Limb (tissue), 2 donors: ENCODE measurements around the gene IGSF22.
"Not testable (repeated sequence)": the region's sequence is repeated elsewhere in the genome, so short reads cannot be mapped to it uniquely, and the experiment has no call there.

Experiments used
- DNase-seq, 2 donors: peaks; one replicate each; pipeline ENCODE4 v3.0.0-alpha.2; 2016; ENCODE audit errors: extremely low spot score in 2 of 2

IGSF22 gene

GRCh38 chr11:18691467-18692140 is 34.4 kb downstream of the IGSF22 start:
- DNase-seq, result not testable (repeated sequence)

- no peak for DNase-seq
Observed at GRCh38 chr11:18684267-18684666, 41.7 kb downstream of the IGSF22 start.

GRCh38 chr11:18682466-18682865 is 43.5 kb downstream of the IGSF22 start:
- no peak for DNase-seq

- DNase-seq, result not testable (repeated sequence)
Observed at GRCh38 chr11:18681949-18682348, 44.0 kb downstream of the IGSF22 start.

GRCh38 chr11:18677560-18677959 is 48.4 kb downstream of the IGSF22 start:
- no peak for DNase-seq

GRCh38 chr11:18676803-18677202 is 49.2 kb downstream of the IGSF22 start:
- DNase-seq, result no peak

- DNase-seq, result not testable (repeated sequence)
Observed at GRCh38 chr11:18672209-18672608, 53.8 kb downstream of the IGSF22 start.

GRCh38 chr11:18671246-18671645 is 54.7 kb downstream of the IGSF22 start:
- DNase-seq, result no peak

- no peak for DNase-seq
Observed at GRCh38 chr11:18669711-18670110, 56.3 kb downstream of the IGSF22 start.

GRCh38 chr11:18669219-18669596 is 56.8 kb downstream of the IGSF22 start:
- DNase-seq, result no peak

GRCh38 chr11:18668131-18668530 is 57.9 kb downstream of the IGSF22 start:
- no peak for DNase-seq

GRCh38 chr11:18665353-18665872 is 60.6 kb downstream of the IGSF22 start:
- not testable (repeated sequence) for DNase-seq

- no peak for DNase-seq
Observed at GRCh38 chr11:18657673-18658072, 68.3 kb downstream of the IGSF22 start.
